ENCODE data around the gene SENP6. TPM values are rescaled to one million over a fixed set of nuclear protein-coding genes. Genes with fewer than 3 reads are reported as not detected.
A peak's percentile ranks its signal among the peaks of the same experiment; 100 is the strongest.
"Not testable (repeated sequence)": the region's sequence is repeated elsewhere in the genome, so short reads cannot be mapped to it uniquely, and the experiment has no call there.

SENP6 gene, protein sequence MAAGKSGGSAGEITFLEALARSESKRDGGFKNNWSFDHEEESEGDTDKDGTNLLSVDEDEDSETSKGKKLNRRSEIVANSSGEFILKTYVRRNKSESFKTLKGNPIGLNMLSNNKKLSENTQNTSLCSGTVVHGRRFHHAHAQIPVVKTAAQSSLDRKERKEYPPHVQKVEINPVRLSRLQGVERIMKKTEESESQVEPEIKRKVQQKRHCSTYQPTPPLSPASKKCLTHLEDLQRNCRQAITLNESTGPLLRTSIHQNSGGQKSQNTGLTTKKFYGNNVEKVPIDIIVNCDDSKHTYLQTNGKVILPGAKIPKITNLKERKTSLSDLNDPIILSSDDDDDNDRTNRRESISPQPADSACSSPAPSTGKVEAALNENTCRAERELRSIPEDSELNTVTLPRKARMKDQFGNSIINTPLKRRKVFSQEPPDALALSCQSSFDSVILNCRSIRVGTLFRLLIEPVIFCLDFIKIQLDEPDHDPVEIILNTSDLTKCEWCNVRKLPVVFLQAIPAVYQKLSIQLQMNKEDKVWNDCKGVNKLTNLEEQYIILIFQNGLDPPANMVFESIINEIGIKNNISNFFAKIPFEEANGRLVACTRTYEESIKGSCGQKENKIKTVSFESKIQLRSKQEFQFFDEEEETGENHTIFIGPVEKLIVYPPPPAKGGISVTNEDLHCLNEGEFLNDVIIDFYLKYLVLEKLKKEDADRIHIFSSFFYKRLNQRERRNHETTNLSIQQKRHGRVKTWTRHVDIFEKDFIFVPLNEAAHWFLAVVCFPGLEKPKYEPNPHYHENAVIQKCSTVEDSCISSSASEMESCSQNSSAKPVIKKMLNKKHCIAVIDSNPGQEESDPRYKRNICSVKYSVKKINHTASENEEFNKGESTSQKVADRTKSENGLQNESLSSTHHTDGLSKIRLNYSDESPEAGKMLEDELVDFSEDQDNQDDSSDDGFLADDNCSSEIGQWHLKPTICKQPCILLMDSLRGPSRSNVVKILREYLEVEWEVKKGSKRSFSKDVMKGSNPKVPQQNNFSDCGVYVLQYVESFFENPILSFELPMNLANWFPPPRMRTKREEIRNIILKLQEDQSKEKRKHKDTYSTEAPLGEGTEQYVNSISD
- 23.9 TPM for total RNA-seq

DNA sequence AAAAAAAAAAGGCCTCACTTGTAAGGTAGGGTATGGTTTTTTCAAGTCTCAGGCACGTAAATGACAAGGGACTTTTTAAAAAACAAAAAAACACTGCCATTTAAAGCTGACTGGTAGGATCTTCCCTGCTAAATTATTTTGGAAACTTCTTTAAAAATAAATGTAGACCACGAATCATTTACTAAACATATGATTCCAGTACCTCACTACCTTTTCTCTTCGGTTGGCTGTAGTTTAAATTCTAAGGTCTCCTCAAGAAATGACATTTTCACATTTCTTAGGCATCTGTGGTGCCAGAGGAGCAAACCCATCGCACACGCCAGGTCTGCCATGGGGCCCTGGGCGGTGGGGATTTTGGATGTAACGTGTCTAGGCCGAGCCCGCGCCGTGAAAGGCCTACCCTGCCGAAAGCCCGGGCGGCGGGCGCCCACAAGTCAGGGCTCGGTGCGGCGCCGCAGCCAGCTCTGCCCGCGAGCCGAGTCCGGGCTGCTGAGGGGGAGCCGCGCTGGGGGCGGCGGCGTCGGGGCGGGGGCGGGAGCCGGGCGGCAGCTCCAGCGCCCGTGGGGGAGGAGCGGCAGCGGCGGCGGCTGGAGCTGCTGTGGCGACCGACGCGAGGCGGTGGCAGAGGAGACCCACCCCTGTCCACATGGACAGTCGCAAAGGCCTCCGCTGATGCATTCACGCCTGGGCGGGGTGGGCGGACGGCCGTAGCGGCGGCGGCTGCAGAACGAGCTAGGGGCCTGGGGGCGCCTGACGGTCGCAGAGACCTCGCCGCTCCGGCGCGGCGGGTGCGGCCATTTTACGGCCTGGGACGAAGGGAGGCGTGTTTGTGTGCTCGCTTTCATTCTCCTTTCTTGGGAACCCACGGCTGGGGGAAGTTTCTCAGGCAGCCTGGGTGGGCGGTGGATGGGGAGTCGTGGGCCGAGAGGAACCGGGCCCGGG, at the start of gene SENP6:
SENP6 (plus strand) TSS at position 577 of the 942 bp plus-strand sequence. CDS start 645 bp downstream, outside the sequence.
- peak; percentile 93 for ATAC-seq
- peak; percentile 86 for DNase-seq (ENCODE audit: low spot score)

GRCh38 chr6:75556240-75556639, 45.4 kb upstream of the SENP6 start:
- DNase-seq (ENCODE audit: low spot score): no peak
- ATAC-seq: no peak

GRCh38 chr6:75557068-75557467, 44.6 kb upstream of the SENP6 start:
- DNase-seq (ENCODE audit: low spot score): no peak
- ATAC-seq: no peak

GRCh38 chr6:75563032-75563431, 38.6 kb upstream of the SENP6 start:
- DNase-seq (ENCODE audit: low spot score) (no peak), ATAC-seq (peak; percentile 54)

DNA sequence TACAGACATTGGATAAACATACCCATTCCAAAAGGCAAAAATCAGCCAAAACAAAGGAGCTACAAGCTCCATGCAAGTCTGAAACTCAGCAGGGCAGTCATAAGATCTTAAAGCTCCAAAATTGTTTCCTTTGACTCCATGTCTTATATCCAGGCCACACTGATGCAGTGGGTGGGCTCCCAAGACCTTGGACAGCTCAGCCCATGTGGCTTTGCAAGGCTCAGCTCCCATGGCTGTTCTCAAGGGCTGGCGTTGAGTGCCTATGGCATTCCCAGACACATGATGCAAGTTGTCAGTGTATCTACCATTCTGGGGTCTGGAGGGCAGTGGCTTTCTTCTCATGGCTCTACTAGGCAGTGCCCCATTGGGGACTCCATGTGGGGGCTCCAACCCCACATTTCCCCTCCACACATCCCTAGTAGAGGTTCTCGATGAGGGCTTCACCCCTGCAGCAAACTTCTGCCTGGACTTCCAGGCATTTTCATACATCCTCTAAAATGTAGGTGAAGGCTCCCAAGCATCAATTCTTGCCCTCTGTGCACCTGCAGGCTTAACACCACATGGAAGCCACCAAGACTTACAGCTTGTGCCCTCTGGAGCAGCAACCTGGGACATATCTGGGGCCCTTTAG, 35.4 kb upstream of the SENP6 start:
- ATAC-seq (no peak), DNase-seq (ENCODE audit: low spot score) (no peak)

GRCh38 chr6:75568100-75568499, 33.6 kb upstream of the SENP6 start:
- ATAC-seq: no peak
- DNase-seq (ENCODE audit: low spot score): no peak

DNA sequence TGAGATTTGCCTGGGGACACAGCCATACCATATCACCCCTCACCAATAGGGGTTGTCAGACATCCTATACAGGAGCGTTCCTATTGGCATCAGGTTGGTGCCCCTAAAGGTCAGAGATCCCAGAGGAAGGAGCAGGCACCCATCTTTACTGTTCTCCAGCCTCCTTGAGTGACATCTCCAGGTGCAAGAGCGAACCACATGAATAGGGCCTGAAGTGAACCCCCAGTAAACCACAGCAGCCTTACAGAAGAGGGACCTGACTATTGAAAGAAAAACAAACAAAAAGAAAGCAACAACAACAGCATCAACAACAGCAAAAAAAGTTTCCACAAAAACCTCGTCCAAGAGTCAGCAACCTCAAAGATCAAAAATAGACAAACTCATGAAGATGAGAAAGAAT, 32.7 kb upstream of the SENP6 start:
- DNase-seq (ENCODE audit: low spot score) (no peak), ATAC-seq (no peak)

GRCh38 chr6:75570671-75571070, 31.0 kb upstream of the SENP6 start:
- not testable (repeated sequence) for ATAC-seq; DNase-seq (ENCODE audit: low spot score)

DNA sequence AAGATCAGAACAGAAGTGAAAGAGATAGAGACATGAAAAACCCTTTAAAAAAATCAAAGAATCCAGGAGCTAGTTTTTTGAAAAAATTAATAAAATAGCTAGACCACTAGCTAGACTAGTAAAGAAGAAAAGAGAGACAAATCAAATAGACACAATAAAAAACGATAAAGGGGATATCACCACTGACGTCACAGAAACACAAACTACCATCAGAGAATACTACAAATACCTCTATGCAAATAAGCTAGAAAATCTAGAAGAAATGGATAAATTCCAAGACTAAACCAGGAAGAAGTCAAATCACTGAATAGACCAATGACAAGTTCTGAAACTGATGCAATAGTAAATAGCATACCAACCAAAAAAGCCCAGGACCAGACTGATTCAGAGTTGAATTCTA, 29.6 kb upstream of the SENP6 start:
- no peak for DNase-seq (ENCODE audit: low spot score)
- ATAC-seq: no peak

DNA sequence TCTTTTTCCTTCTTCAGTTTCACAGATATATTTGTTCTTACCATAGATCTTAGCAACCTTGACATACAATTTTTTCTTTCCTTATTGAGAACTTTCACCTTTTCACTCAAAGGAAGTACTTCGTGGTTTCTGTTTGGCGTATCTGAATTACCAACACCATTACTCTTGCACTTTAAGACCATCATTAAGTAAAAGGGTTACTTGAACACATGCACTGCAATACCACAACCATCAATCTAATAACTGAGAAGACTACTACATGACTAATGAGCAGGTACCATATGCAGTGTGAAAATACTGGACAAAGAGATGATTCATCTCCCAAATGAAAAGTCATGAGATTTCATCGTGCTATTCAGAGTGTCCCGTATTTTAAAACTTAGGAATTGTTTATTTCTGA, 21.7 kb upstream of the SENP6 start:
- no peak for ATAC-seq
- DNase-seq (ENCODE audit: low spot score): no peak

GRCh38 chr6:75581231-75581630, 20.4 kb upstream of the SENP6 start:
- no peak for ATAC-seq
- DNase-seq (ENCODE audit: low spot score): no peak

DNA sequence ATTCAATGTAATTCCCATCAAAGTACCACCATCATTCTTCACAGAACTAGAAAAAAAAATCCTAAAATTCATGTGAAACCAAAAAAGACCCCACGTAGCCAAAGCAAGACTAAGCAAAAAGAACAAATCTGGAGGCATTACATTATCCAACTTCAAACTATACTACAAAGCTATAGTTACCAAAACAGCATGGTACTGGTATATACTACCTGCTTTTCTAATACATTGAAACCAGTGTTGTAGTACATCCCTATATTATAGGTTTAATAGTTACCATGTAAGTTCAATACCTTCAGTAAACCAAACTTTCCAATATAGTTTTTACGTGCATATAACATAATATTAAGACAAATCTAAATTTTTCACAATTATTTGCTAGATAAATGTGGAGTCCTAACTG, 17.1 kb upstream of the SENP6 start:
- ATAC-seq; DNase-seq (ENCODE audit: low spot score): not testable (repeated sequence)

- ATAC-seq: no peak
- no peak for DNase-seq (ENCODE audit: low spot score)
These were observed 12.7 kb upstream of the SENP6 start for GRCh38 chr6:75588948-75589347.

DNA sequence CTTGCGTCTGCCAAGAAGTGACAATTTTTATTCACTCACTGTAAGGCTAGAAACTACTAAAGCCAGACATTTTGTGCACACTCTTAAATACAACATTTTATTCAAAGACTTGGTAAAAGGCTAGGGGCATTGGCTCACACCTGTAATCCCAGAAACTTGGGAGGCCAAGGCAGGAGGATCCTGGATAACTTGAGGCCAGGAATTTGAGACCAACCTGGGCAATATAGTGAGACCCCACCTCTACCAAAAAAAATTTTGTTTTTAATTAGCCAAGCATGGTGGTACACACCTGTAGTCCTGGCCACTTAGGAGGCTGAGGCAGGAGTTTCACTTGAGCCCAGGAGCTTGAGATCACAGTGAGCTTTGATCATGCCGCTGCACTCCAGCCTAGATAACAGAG, 11.3 kb upstream of the SENP6 start:
- DNase-seq (ENCODE audit: low spot score): no peak
- ATAC-seq: no peak

DNA sequence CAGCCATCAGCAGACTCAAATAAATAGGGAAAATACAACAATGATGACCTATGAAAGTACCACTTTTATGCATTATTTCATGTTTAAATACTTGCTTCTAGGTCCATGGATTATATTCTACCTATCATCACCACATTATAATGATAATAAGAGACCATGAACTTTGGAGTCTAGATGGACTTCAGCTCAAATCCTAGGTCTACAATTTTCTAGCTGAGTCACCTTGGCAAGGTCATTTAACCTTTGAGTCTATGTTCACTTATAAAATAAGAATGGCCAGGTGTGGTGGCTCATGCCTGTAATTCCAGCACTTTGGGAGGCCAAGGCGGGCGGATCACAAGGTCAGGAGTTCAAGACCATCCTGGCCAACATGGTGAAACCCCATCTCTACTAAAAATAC, 5.3 kb upstream of the SENP6 start:
- DNase-seq (ENCODE audit: low spot score): not testable (repeated sequence)

GRCh38 chr6:75600768-75601167, 912 bp upstream of the SENP6 start:
- DNase-seq (ENCODE audit: low spot score) (no peak), ATAC-seq (no peak)

More for the DNA sequence above, 5.3 kb upstream of the SENP6 start:
- ATAC-seq: not testable (repeated sequence)

DNA sequence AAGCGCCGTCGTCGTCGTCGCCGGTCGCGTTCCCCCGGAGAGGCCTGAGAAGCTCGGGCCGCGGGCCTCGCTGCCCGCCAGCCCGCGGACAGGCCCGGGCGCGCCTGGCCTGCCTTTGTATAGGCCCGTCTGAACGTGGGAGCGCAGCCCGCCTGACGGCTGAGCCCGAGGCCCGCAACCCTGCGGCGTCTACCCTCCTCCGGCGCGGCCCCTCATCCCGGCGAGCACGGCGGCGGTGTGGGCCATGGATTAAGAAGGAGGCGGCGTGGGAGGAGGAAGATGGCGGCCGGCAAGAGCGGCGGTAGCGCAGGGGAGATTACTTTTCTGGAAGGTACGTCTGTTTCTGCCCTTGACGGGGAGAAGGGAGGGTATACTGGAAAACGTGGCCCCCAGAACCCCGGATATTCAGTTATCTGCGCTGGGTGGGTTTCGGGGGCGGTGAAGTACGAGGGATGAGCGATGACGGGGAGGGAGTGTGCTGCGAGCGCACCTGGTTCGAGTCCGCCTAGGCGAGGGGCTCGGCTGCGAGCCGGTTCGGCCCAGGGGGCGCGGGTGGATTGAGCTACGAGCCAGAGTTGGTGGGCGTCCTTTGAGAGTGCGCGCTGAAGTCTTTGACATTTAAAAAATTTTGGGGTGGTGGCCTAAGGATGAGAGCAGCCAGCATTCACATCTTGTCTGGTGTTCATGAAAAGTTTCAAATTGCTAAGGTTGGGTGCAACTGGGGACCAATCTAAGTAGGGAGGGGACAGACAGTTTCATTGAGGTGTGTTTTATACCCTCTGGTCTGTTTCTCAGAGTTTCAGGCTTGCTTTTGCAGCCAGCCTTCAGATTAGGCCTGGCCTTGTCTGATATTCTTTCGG, 796 bp downstream of the SENP6 start:
- no peak for DNase-seq (ENCODE audit: low spot score)
- peak; percentile 72 for ATAC-seq

GRCh38 chr6:75603106-75603420, 1.4 kb downstream of the SENP6 start:
- ATAC-seq (no peak), DNase-seq (ENCODE audit: low spot score) (no peak)

DNA sequence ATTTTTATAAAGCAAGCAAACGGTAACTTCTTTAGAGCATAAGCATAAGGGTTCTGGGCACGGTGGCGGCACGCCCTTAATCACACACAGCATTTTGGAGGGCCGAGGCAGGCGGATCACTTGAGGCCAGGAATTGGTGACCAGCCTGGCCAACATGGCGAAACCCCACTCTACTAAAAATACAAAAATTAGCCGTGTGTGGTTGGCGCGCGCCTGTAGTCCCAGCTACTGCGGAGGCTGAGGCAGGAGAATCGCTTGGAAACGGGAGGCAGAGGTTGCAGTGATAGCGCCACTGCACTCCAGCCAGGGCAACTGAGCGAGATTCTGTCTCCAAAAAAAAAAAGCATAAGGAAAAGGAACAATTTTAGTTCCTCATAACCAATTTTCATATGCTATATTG, 2.6 kb downstream of the SENP6 start:
- DNase-seq (ENCODE audit: low spot score) (no peak), ATAC-seq (no peak)

All from left lobe of liver (tissue), 2 donors.